Astrocyte (in vitro differentiated cells and primary cell): ENCODE measurements around the gene MROH7. TPM values are rescaled to one million over a fixed set of nuclear protein-coding genes. Genes with fewer than 3 reads are reported as not detected.

Source experiments
- DNase-seq: peaks from one replicate; pipeline ENCODE4 v3.0.0-alpha.2; 2010; ENCODE audit warnings: low read depth
- FAIRE-seq: peaks from 2 replicates; lab custom pipeline; 2011; peaks lifted over from hg19 to GRCh38; lab: Jason Lieb, UNC
- H2AFZ ChIP-seq: 2 replicates; pipeline ENCODE4 v1.6.0; 2012; ENCODE audit warnings: low read depth, low read length, inconsistent platforms
- H3K27ac ChIP-seq: 2 replicates; pipeline ENCODE4 v1.5.1; 2011; ENCODE audit warnings: low read depth, low read length, inconsistent platforms
- H3K27me3 ChIP-seq: 2 replicates; pipeline ENCODE4 v1.6.0; 2011; ENCODE audit warnings: low read length, inconsistent platforms; ENCODE audit not compliant: insufficient read depth
- H3K36me3 ChIP-seq: 2 replicates; pipeline ENCODE4 v1.5.1; 2011; ENCODE audit warnings: low read length, inconsistent platforms; ENCODE audit not compliant: insufficient read depth
- H3K4me1 ChIP-seq: 2 replicates; pipeline ENCODE4 v1.5.1; 2011; ENCODE audit warnings: low read length, inconsistent platforms; ENCODE audit not compliant: insufficient read depth
- H3K4me2 ChIP-seq: 2 replicates; pipeline ENCODE4 v1.6.0; 2012; ENCODE audit warnings: low read length, inconsistent platforms
- H3K4me3 ChIP-seq: 2 replicates; pipeline ENCODE4 v1.5.1; 2011; ENCODE audit warnings: low read depth, mild to moderate bottlenecking, low read length, inconsistent platforms; ENCODE audit not compliant: insufficient read depth
- H3K79me2 ChIP-seq: 2 replicates; pipeline ENCODE4 v1.6.0; 2012; ENCODE audit warnings: mild to moderate bottlenecking, low read length, inconsistent platforms; ENCODE audit not compliant: insufficient read depth
- H3K9ac ChIP-seq: 2 replicates; pipeline ENCODE4 v1.6.0; 2012; ENCODE audit warnings: mild to moderate bottlenecking, low read length, inconsistent platforms
- H3K9me3 ChIP-seq: 2 replicates; pipeline ENCODE4 v1.5.1; 2012; ENCODE audit warnings: low read depth, mild to moderate bottlenecking, low read length, inconsistent platforms; ENCODE audit not compliant: insufficient read depth
- H4K20me1 ChIP-seq: 2 replicates; pipeline ENCODE4 v1.6.0; 2012; ENCODE audit warnings: low read length, inconsistent platforms; ENCODE audit not compliant: insufficient read depth
- H3K27ac Mint-ChIP-seq: one replicate; pipeline ENCODE4 v1.8.0; 2021; ENCODE audit warnings: mild to moderate bottlenecking, mixed read lengths; ENCODE audit not compliant: unreplicated experiment
- H3K27me3 Mint-ChIP-seq: one replicate; pipeline ENCODE4 v1.8.0; 2021; ENCODE audit warnings: low read depth, mixed read lengths; ENCODE audit not compliant: unreplicated experiment
- H3K36me3 Mint-ChIP-seq: one replicate; pipeline ENCODE4 v1.8.0; 2021; ENCODE audit warnings: low read depth, mixed read lengths; ENCODE audit not compliant: unreplicated experiment
- H3K4me1 Mint-ChIP-seq: one replicate; pipeline ENCODE4 v1.8.0; 2021; ENCODE audit warnings: low read depth, mixed read lengths; ENCODE audit not compliant: unreplicated experiment
- H3K4me3 Mint-ChIP-seq: one replicate; pipeline ENCODE4 v1.8.0; 2021; ENCODE audit warnings: mild to moderate bottlenecking, moderate library complexity, mixed read lengths; ENCODE audit not compliant: unreplicated experiment
- H3K9me3 Mint-ChIP-seq: one replicate; pipeline ENCODE4 v1.8.0; 2021; ENCODE audit warnings: mild to moderate bottlenecking, mixed read lengths; ENCODE audit not compliant: unreplicated experiment
- EZH2 ChIP-seq: IDR thresholded peaks from 2 replicates; pipeline ENCODE4 v1.6.1; 2012; ENCODE audit warnings: mild to moderate bottlenecking, low read length, inconsistent platforms; ENCODE audit not compliant: insufficient read depth
- total RNA-seq: library from RNA; stranded (reverse); gene quantifications from 2 replicates; pipeline ENCODE4 v1.2.1, GENCODE V29; 2021
- TF ChIP-seq, protein P1 (sequence below): IDR thresholded peaks from 2 replicates; pipeline ENCODE4 v1.5.1; 2011; ENCODE audit warnings: low read depth, mild to moderate bottlenecking, inconsistent platforms, low read length, moderate library complexity; ENCODE audit not compliant: insufficient read depth

The MROH7 gene
- total RNA-seq, 1 donor from 2014 or later = not detected

DNA sequence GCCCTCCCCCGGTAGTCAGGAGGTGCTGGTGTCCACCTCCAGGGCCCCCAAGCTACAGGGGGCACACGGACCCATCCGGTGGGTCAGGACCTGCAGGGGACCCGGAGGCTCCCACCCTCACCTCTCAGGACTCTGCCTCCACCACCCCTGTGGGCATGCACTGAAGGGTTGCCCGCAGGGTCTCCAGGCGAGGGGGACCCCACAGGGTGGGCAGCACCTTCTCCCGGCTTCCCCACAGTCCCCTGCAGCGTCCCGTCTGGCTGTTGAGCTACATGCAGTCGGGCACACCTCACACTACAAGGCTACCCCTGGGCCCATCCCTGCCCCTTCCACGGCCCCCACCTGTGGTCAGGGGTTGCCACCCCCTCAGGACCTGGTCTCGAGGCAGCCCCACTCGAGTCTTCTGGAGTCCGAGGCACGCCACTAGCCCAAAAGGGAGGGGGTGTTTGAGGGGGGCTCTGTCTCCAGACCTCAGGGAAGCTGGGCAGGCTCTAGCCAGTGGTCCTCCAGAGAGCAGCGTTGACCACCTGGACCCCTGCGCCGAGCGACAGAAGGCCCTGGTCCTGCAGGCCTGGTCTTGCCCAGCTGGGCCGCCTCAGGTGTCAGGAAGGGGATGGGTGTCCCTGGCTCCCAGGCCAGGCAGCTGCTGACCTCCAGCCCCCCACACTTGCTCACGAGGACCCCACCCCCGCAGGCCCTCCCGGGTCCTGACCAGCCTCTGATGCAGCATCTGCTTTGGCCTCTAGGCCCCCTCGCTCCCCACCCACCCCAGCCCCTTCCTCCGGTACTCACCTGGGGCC is 113.1 kb downstream of the MROH7 start:
- H3K36me3 ChIP-seq = no peaks in the 10 kb centered on the region
- H3K4me3 Mint-ChIP-seq = no peak overlapping the region
- peaks cover 6% of the 10 kb centered on the region for H3K27me3 Mint-ChIP-seq
- H3K27me3 ChIP-seq = no peaks in the 10 kb centered on the region
- H3K27ac Mint-ChIP-seq = no peak overlapping the region
- H3K36me3 Mint-ChIP-seq = peaks cover 17% of the 10 kb centered on the region
- no peak for FAIRE-seq
- DNase-seq = no peak
- H3K9ac ChIP-seq = no peak overlapping the region
- no peaks in the 10 kb centered on the region for H3K4me1 ChIP-seq
- no peak overlapping the region for H3K4me2 ChIP-seq
- no peak overlapping the region for H3K4me3 ChIP-seq
- H3K9me3 Mint-ChIP-seq = no peaks in the 10 kb centered on the region
- H2AFZ ChIP-seq = no peak overlapping the region
- no peaks in the 10 kb centered on the region for H3K79me2 ChIP-seq
- no peak for TF ChIP-seq EZH2
- TF ChIP-seq, protein P1, sequence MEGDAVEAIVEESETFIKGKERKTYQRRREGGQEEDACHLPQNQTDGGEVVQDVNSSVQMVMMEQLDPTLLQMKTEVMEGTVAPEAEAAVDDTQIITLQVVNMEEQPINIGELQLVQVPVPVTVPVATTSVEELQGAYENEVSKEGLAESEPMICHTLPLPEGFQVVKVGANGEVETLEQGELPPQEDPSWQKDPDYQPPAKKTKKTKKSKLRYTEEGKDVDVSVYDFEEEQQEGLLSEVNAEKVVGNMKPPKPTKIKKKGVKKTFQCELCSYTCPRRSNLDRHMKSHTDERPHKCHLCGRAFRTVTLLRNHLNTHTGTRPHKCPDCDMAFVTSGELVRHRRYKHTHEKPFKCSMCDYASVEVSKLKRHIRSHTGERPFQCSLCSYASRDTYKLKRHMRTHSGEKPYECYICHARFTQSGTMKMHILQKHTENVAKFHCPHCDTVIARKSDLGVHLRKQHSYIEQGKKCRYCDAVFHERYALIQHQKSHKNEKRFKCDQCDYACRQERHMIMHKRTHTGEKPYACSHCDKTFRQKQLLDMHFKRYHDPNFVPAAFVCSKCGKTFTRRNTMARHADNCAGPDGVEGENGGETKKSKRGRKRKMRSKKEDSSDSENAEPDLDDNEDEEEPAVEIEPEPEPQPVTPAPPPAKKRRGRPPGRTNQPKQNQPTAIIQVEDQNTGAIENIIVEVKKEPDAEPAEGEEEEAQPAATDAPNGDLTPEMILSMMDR = no peak
- H3K9me3 ChIP-seq = no peaks in the 10 kb centered on the region
- H3K27ac ChIP-seq = no peak overlapping the region
- H4K20me1 ChIP-seq = no peaks in the 10 kb centered on the region
- no peaks in the 10 kb centered on the region for H3K4me1 Mint-ChIP-seq

DNA sequence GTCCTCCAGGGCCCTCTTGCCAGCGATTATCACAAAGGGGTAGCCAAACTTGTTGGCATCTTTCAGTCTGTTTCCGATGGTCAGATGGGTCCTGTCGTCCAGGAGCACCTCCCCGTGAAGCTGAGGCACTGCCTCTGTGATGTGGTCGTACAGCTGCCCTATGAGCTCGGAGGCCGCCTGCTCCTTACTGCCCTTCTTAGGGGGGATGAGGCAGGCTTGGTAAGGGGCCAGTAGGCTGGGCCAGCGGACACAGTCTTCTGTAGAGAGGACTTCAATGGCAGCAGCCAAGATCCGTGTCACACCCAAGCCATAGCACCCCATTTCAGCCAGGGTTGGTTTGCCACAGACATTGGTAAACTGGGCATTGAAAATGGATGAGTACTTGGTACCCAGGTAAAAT is 116.2 kb downstream of the MROH7 start:
- H2AFZ ChIP-seq = no peak overlapping the region
- H4K20me1 ChIP-seq = no peaks in the 10 kb centered on the region
- Mint-ChIP-seq H3K27me3 (no peaks in the 10 kb centered on the region), H3K9me3 (no peaks in the 10 kb centered on the region), H3K4me3 (no peak overlapping the region), H3K27ac (no peak overlapping the region), H3K36me3 (peaks cover 17% of the 10 kb centered on the region), H3K4me1 (peaks cover under 1% of the 10 kb centered on the region)
- FAIRE-seq (no peak), DNase-seq (no peak)
- no peaks in the 10 kb centered on the region for H3K4me1 ChIP-seq
- H3K79me2 ChIP-seq = peaks cover 5% of the 10 kb centered on the region
- H3K27me3 ChIP-seq = no peaks in the 10 kb centered on the region
- no peak overlapping the region for H3K27ac ChIP-seq
- no peak overlapping the region for H3K4me3 ChIP-seq
- no peaks in the 10 kb centered on the region for H3K9me3 ChIP-seq
- H3K36me3 ChIP-seq = no peaks in the 10 kb centered on the region
- no peak overlapping the region for H3K4me2 ChIP-seq
- no peak for TF ChIP-seq EZH2
- TF ChIP-seq, protein P1 = no peak
- no peak overlapping the region for H3K9ac ChIP-seq

DNA sequence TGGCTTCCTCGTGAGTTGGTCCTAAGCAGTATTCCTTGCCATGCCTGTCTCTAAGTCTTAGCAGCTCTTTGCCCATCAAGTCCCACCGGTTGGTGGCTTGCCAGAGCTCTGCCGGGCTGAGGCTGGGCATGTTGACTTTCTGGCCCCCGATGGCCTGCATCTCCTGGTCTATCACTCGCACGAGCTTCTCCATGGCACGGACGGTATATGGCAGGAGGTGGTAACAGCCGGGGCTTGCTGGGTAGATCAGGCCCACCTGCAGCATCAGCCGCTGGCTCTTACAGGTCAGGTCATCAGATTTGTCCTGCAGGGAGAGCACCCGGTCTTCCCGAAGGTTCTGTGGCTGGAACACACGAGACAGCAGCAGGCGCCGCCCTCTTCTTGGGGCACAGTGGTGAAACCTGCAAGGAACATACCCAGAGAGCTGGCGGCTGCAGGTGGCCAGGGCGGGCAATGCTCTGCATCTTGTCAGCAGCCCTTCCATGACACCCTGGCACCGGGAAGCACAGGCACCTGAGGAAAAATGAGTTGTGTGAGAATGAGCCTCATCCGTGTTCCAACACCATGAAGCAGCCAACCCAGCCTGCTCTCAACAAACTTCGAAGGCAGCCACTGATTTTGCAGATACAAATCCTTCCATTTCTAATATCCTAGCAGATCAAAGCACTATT is 117.2 kb downstream of the MROH7 start:
- Histone ChIP-seq H3K36me3 (no peaks in the 10 kb centered on the region), H3K4me1 (no peaks in the 10 kb centered on the region), H3K4me3 (no peak overlapping the region), H3K4me2 (no peak overlapping the region), H3K9ac (no peak overlapping the region), H3K27ac (no peak overlapping the region), H4K20me1 (no peaks in the 10 kb centered on the region), H2AFZ (no peak overlapping the region), H3K27me3 (no peaks in the 10 kb centered on the region), H3K79me2 (peaks cover 14% of the 10 kb centered on the region), H3K9me3 (no peaks in the 10 kb centered on the region)
- H3K27ac Mint-ChIP-seq = peak overlapping the region; percentile 80
- peaks cover 4% of the 10 kb centered on the region for H3K4me1 Mint-ChIP-seq
- H3K27me3 Mint-ChIP-seq = no peaks in the 10 kb centered on the region
- FAIRE-seq (no peak), DNase-seq (no peak)
- no peak overlapping the region for H3K4me3 Mint-ChIP-seq
- no peaks in the 10 kb centered on the region for H3K9me3 Mint-ChIP-seq
- no peak for TF ChIP-seq EZH2
- TF ChIP-seq, protein P1 = no peak
- H3K36me3 Mint-ChIP-seq = peaks cover 17% of the 10 kb centered on the region
